NCI-H1092 treated with DMSO at 0.1 percent for 48 hours (cell line): ENCODE results near the gene LRRC2.
"Not testable (repeated sequence)": the region's sequence is repeated elsewhere in the genome, so short reads cannot be mapped to it uniquely, and the experiment has no call there.

Experiments used
- DNase-seq: peaks from one replicate; lab custom pipeline; 2025; lab: John Stamatoyannopoulos, UW

Gene LRRC2

GRCh38 chr3:46566040-46566641 is at the start of gene LRRC2:
Gene LRRC2, minus strand, starts transcription at chr3:46566302. Its CDS starts 14,711 bp downstream, at chr3:46551591.
- no peak for DNase-seq

GRCh38 chr3:46615050-46615775 is 49.1 kb upstream of the LRRC2 start:
- no peak for DNase-seq

GRCh38 chr3:46614431-46614830 is 48.3 kb upstream of the LRRC2 start:
- DNase-seq: no peak

GRCh38 chr3:46613313-46614005 is 47.4 kb upstream of the LRRC2 start:
- DNase-seq: no peak

- peak; percentile 1 for DNase-seq
Measured at GRCh38 chr3:46612324-46612723, 46.2 kb upstream of the LRRC2 start, which contains the start of gene FAM240A. Gene FAM240A, plus strand, starts transcription at chr3:46612525. Its CDS starts 159 bp downstream, at chr3:46612684.

GRCh38 chr3:46609944-46610722 is 44.0 kb upstream of the LRRC2 start:
- DNase-seq: no peak

GRCh38 chr3:46609212-46609721 is 43.2 kb upstream of the LRRC2 start:
- no peak for DNase-seq

GRCh38 chr3:46607603-46608028 is 41.5 kb upstream of the LRRC2 start:
- no peak for DNase-seq

- no peak for DNase-seq
Measured at GRCh38 chr3:46604127-46604526, 38.0 kb upstream of the LRRC2 start.

- no peak for DNase-seq
Measured at GRCh38 chr3:46603446-46604046, 37.4 kb upstream of the LRRC2 start.

GRCh38 chr3:46599590-46599989 is 33.5 kb upstream of the LRRC2 start:
- DNase-seq: no peak

GRCh38 chr3:46595819-46596314 is 29.8 kb upstream of the LRRC2 start:
- DNase-seq: no peak

GRCh38 chr3:46594723-46595122 is 28.6 kb upstream of the LRRC2 start:
- no peak for DNase-seq

GRCh38 chr3:46593979-46594378 is 27.9 kb upstream of the LRRC2 start:
- no peak for DNase-seq

GRCh38 chr3:46593274-46593862 is 27.3 kb upstream of the LRRC2 start:
- no peak for DNase-seq

GRCh38 chr3:46587268-46587667 is 21.2 kb upstream of the LRRC2 start:
- DNase-seq: not testable (repeated sequence)

GRCh38 chr3:46586738-46587246 is 20.7 kb upstream of the LRRC2 start:
- no peak for DNase-seq

- no peak for DNase-seq
Measured at GRCh38 chr3:46585799-46586693, 19.9 kb upstream of the LRRC2 start.

GRCh38 chr3:46584598-46585467 is 18.7 kb upstream of the LRRC2 start:
- DNase-seq: no peak
